WTC11 (cell line): ENCODE data around the gene PLPP2.

ENCODE experiments used
- CTCF ChIP-seq: fragments of 200-600 bp; IDR thresholded peaks from 2 replicates; pipeline ENCODE4 v1.8.0; 2022; ENCODE audit warnings: antibody characterized with exemption
- HMGXB4 ChIP-seq: sonication (generic); formaldehyde crosslinking; IDR thresholded peaks from 2 replicates; pipeline ENCODE4 v1.8.1; 2023; ENCODE audit warnings: mild to moderate bottlenecking, moderate library complexity, missing genetic modification reagents
- MAX ChIP-seq: sonication (generic); formaldehyde crosslinking; IDR thresholded peaks from 2 replicates; pipeline ENCODE4 v1.8.0; 2022; ENCODE audit warnings: mild to moderate bottlenecking, missing genetic modification reagents
- NR2C2 ChIP-seq: sonication (generic); formaldehyde crosslinking; IDR thresholded peaks from 2 replicates; pipeline ENCODE4 v1.8.0; 2022; ENCODE audit warnings: mild to moderate bottlenecking, missing genetic modification reagents
- USF2 ChIP-seq: sonication (generic); formaldehyde crosslinking; IDR thresholded peaks from 2 replicates; pipeline ENCODE4 v1.8.1; 2023; ENCODE audit warnings: mild to moderate bottlenecking, missing genetic modification reagents, moderate library complexity
- ZNF512 ChIP-seq: sonication (generic); formaldehyde crosslinking; IDR thresholded peaks from 2 replicates; pipeline ENCODE4 v1.8.1; 2022; ENCODE audit warnings: missing genetic modification reagents, borderline replicate concordance
- ZSCAN18 ChIP-seq: fragments of 250-450 bp; sonication (Bioruptor Pico); IDR thresholded peaks from 2 replicates; pipeline ENCODE4 v2.1.2; 2022; ENCODE audit warnings: mild to moderate bottlenecking, moderate library complexity

- TF ChIP-seq CTCF (no peak), HMGXB4 (CRISPR knock-in tag) (no peak), ZNF512 (CRISPR knock-in tag) (no peak), NR2C2 (no peak), ZSCAN18 (CRISPR knock-in tag) (no peak), MAX (CRISPR knock-in tag) (no peak), USF2 (CRISPR knock-in tag) (no peak)
Measured at GRCh38 chr19:307793-308420, 16.7 kb upstream of the PLPP2 start.
